ENCODE measurements around the gene TEX2. TPM values are rescaled to one million over a fixed set of nuclear protein-coding genes. Genes with fewer than 3 reads are reported as not detected.

Gene TEX2
- total and polyA plus RNA-seq, 9 of the 15 experiments (the other 6 are each of a cell fraction or from before 2014, with no cell fraction given), result 4.1 to 27.6 (median 19.3) TPM

- TF ChIP-seq ZNF609 (CRISPR knock-in tag; IDR thresholded peaks at IDR 0.05; ENCODE audit: borderline replicate concordance) (no peak), MTF1 (CRISPR knock-in tag; IDR thresholded peaks at IDR 0.05; ENCODE audit: borderline replicate concordance) (no peak), RBM22 (IDR thresholded peaks at IDR 0.05; ENCODE audit: low read depth, low read length, poor library complexity, severe bottlenecking) (no peak), PBX2 (CRISPR knock-in tag; IDR thresholded peaks at IDR 0.05; ENCODE audit: low read depth) (no peak), PBX2 (tag; conservative IDR thresholded peaks at IDR 0.05; ENCODE audit: low read depth) (no peak), ZSCAN32 (CRISPR knock-in tag; IDR thresholded peaks at IDR 0.05) (no peak), EWSR1 (IDR thresholded peaks at IDR 0.05; ENCODE audit: borderline replicate concordance, low read depth, partially characterized antibody) (no peak), RERE (CRISPR knock-in tag; IDR thresholded peaks at IDR 0.05; ENCODE audit: borderline replicate concordance) (no peak), NR2C2 (CRISPR knock-in tag; IDR thresholded peaks at IDR 0.05) (no peak), NR2C2 (tag; IDR thresholded peaks at IDR 0.05) (no peak)
These were observed 20.4 kb downstream of the TEX2 start (continued) for GRCh38 chr17:64242633-64243032.
